ENCODE data around the gene FOCAD.

- TF ChIP-seq POLR2AphosphoS5 (IDR thresholded peaks at IDR 0.05; ENCODE audit: low read depth, low read length) (no peak), POLR2A (IDR thresholded peaks at IDR 0.05; ENCODE audit: low read depth, low read length) (no peak), TAF1 (IDR thresholded peaks at IDR 0.05; ENCODE audit: low read depth, low read length) (no peak), SPI1 (IDR thresholded peaks at IDR 0.05; ENCODE audit: low read depth, low read length) (no peak)
Observed at GRCh38 chr9:20753761-20754160, 69.7 kb downstream of the FOCAD start.

Data from GM12891 (cell line).